Fibroblast of lung (primary cell): Measurements from ENCODE around the gene ABITRAM. TPM values are rescaled to one million over a fixed set of nuclear protein-coding genes. Genes with fewer than 3 reads are reported as not detected.

Experiments
- DNase-seq, 2 donors: peaks; one replicate each; pipeline versions ENCODE4 v3.0.0 to v3.0.0-alpha.2; 2010; ENCODE audit warnings: low read depth in 2 of 2
- H2AFZ ChIP-seq: 2 replicates; pipeline ENCODE4 v1.5.1; 2012; ENCODE audit warnings: low read length, control low read depth, inconsistent platforms
- H3K27ac ChIP-seq: 2 replicates; pipeline ENCODE4 v1.5.1; 2011; ENCODE audit warnings: low read length, control low read depth; ENCODE audit not compliant: insufficient read depth
- H3K27me3 ChIP-seq: 2 replicates; pipeline ENCODE4 v1.5.1; 2011; ENCODE audit warnings: mild to moderate bottlenecking, low read length; ENCODE audit not compliant: control insufficient read depth, insufficient read depth
- H3K36me3 ChIP-seq: 2 replicates; pipeline ENCODE4 v1.5.1; 2011; ENCODE audit warnings: low read length; ENCODE audit not compliant: control insufficient read depth, insufficient read depth
- H3K4me1 ChIP-seq: 2 replicates; pipeline ENCODE4 v1.5.1; 2011; ENCODE audit warnings: low read length; ENCODE audit not compliant: control insufficient read depth, insufficient read depth; ENCODE audit errors: extremely low read depth
- H3K4me2 ChIP-seq: 2 replicates; pipeline ENCODE4 v1.5.1; 2011; ENCODE audit warnings: low read length, control low read depth; ENCODE audit not compliant: insufficient read depth; ENCODE audit errors: extremely low read depth
- H3K4me3 ChIP-seq, 4 experiments: fragments of 200-600 bp in 1 of 4; sonication (generic) in 1 of 4; replicated peaks in 1 of 4; 2 replicates each; pipeline ENCODE4 v1.5.1; 2011 to 2016; ENCODE audit warnings: low read length in 4 of 4, low read depth in 3 of 4, mild to moderate bottlenecking in 3 of 4, control low read depth in 2 of 4, inconsistent platforms in 1 of 4, mixed read lengths in 1 of 4; ENCODE audit not compliant: insufficient read depth in 1 of 4; ENCODE audit errors: control extremely low read depth in 1 of 4
- H3K79me2 ChIP-seq: 2 replicates; pipeline ENCODE4 v1.5.1; 2012; ENCODE audit warnings: mild to moderate bottlenecking, low read length, inconsistent platforms; ENCODE audit not compliant: control insufficient read depth, insufficient read depth
- H3K9ac ChIP-seq: 2 replicates; pipeline ENCODE4 v1.5.1; 2011; ENCODE audit warnings: mild to moderate bottlenecking, low read length, control low read depth; ENCODE audit not compliant: insufficient read depth
- H3K9me3 ChIP-seq: 2 replicates; pipeline ENCODE4 v1.5.1; 2012; ENCODE audit warnings: low read depth, low read length; ENCODE audit not compliant: control insufficient read depth, insufficient read depth
- H4K20me1 ChIP-seq: 2 replicates; pipeline ENCODE4 v1.5.1; 2011; ENCODE audit warnings: low read length; ENCODE audit not compliant: control insufficient read depth, insufficient read depth; ENCODE audit errors: extremely low read depth
- EZH2 ChIP-seq: IDR thresholded peaks from 2 replicates; pipeline ENCODE4 v1.5.1; 2012; ENCODE audit warnings: low read length, control low read depth, mild to moderate bottlenecking; ENCODE audit errors: missing control alignments
- polyA plus RNA-seq, 2 donors: library from polyadenylated mRNA; depleted of rRNA in 1 of 2; stranded (reverse) in 1 of 2; unstranded in 1 of 2; fragments of >200 nt; gene quantifications; 2 replicates each; pipeline ENCODE4 v1.2.1, GENCODE V29; 2011 to 2012; ENCODE audit warnings: missing spikeins in 1 of 2
- total RNA-seq: library from RNA; depleted of rRNA; stranded (reverse); fragments of >200 nt; gene quantifications from 2 replicates; pipeline ENCODE4 v1.2.1, GENCODE V29; 2014
- TF ChIP-seq, protein P1 (sequence below), 2 donors: IDR thresholded peaks in 1 of 2; conservative IDR thresholded peaks in 1 of 2; 1 replicate in 1 of 2; 2 replicates in 1 of 2; pipeline ENCODE4 v1.5.1; 2011 to 2012; ENCODE audit warnings: low read length in 2 of 2, control low read depth in 1 of 2, inconsistent platforms in 1 of 2, low read depth in 1 of 2, mild to moderate bottlenecking in 1 of 2

The ABITRAM gene
- total and polyA plus RNA-seq, 2 donors (not counting 1 experiment from before 2014, with no cell fraction given): 8.8 to 24.8 TPM

DNA sequence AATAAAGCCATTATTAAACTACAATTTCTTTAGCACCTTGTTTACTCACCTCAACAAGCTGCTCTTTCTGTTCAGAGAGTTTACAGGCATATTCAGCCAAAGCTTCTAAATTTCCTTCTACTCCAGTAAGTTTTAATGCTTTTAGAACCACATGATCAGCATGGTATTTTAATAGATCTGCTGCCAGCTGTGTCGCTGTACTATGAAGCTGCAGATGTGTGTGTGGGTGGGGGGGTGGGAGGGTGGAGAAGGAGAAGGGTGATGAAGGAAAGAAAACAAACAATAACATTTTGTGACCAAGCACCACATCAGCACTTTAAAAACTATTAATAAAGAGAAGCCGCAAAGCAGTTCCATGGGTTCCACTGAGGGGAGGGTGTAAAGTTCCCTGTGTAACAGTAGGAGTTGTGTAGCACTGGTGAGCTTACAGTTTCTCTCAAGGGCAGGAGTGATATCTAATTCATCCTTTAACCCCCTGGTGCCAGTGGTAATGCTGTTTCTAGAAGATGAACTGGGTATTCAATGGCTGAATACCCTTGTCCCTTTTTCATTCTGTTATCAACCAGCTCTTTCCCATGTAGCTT lies 38.5 kb downstream of the ABITRAM start:
- Histone ChIP-seq H3K9ac (no peak overlapping the region), H3K9me3 (no peaks in the 10 kb centered on the region), H3K27ac (no peak overlapping the region), H3K27me3 (no peaks in the 10 kb centered on the region), H3K4me1 (peaks cover 2% of the 10 kb centered on the region), H3K79me2 (no peaks in the 10 kb centered on the region), H3K4me3 (no peak overlapping the region), H2AFZ (no peak overlapping the region), H3K4me2 (no peak overlapping the region), H3K36me3 (peaks cover 12% of the 10 kb centered on the region), H4K20me1 (no peaks in the 10 kb centered on the region)
- TF ChIP-seq, protein P1, sequence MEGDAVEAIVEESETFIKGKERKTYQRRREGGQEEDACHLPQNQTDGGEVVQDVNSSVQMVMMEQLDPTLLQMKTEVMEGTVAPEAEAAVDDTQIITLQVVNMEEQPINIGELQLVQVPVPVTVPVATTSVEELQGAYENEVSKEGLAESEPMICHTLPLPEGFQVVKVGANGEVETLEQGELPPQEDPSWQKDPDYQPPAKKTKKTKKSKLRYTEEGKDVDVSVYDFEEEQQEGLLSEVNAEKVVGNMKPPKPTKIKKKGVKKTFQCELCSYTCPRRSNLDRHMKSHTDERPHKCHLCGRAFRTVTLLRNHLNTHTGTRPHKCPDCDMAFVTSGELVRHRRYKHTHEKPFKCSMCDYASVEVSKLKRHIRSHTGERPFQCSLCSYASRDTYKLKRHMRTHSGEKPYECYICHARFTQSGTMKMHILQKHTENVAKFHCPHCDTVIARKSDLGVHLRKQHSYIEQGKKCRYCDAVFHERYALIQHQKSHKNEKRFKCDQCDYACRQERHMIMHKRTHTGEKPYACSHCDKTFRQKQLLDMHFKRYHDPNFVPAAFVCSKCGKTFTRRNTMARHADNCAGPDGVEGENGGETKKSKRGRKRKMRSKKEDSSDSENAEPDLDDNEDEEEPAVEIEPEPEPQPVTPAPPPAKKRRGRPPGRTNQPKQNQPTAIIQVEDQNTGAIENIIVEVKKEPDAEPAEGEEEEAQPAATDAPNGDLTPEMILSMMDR (conservative IDR thresholded peaks at IDR 0.05 in 1 of 2, IDR thresholded peaks at IDR 0.05 in 1 of 2; ENCODE audit: low read depth in 1 of 2, low read length in 2 of 2): no peak
- TF ChIP-seq EZH2: no peak
- peak; percentile 37 to 56 for DNase-seq

DNA sequence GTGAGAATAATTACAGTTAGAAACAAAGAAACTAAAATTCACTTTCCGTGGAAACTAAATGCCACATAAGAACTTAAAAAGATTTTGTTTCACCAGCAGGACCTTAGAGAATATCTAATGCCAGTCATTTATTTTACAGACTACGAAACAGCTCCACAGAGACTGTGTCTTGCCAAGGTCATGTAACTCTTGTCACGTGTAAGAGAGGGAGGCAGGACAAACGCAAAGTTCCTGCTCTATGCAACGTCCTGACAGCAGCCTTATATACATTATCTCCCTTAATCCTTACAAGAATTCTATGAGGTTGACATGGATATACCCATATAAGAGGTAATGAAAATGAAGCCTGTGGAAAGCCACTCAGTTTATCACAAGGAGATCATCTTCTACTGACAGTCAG lies 39.7 kb downstream of the ABITRAM start:
- H3K4me1 ChIP-seq: peaks cover 2% of the 10 kb centered on the region
- H3K27ac ChIP-seq: no peak overlapping the region
- no peaks in the 10 kb centered on the region for H3K9me3 ChIP-seq
- TF ChIP-seq, protein P1 (conservative IDR thresholded peaks at IDR 0.05 in 1 of 2, IDR thresholded peaks at IDR 0.05 in 1 of 2; ENCODE audit: low read depth in 1 of 2, low read length in 2 of 2): no peak
- TF ChIP-seq EZH2: no peak
- no peak overlapping the region for H3K4me2 ChIP-seq
- no peaks in the 10 kb centered on the region for H3K27me3 ChIP-seq
- no peak overlapping the region for H3K9ac ChIP-seq
- H4K20me1 ChIP-seq: no peaks in the 10 kb centered on the region
- peak in 1 of 2 donors; percentile 38 for DNase-seq
- no peak overlapping the region for H3K4me3 ChIP-seq
- no peaks in the 10 kb centered on the region for H3K79me2 ChIP-seq
- H3K36me3 ChIP-seq: peaks cover 14% of the 10 kb centered on the region
- H2AFZ ChIP-seq: no peak overlapping the region

DNA sequence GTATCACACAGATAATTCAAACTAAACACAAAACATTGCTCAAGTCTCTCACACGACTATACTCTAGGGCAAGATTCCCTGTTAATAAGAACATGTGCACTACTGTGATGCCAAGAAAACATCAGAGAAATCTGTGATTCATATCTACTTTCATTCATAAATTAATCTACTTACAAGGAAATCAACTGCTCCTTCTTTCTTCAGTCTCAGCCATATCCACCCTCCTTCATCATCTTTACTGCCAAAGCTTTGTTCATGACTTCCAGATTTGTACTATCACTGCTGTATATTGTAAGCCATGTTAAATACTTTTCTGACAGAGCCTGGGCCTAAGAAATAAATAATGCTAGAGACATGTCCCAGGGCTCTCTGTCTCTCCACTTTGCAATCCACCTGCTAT lies 44.0 kb downstream of the ABITRAM start:
- Histone ChIP-seq H3K4me2 (no peak overlapping the region), H3K27me3 (no peaks in the 10 kb centered on the region), H3K79me2 (no peaks in the 10 kb centered on the region), H3K27ac (no peak overlapping the region), H2AFZ (no peak overlapping the region), H3K9me3 (no peaks in the 10 kb centered on the region), H4K20me1 (no peaks in the 10 kb centered on the region), H3K4me3 (no peak overlapping the region), H3K4me1 (no peaks in the 10 kb centered on the region), H3K9ac (no peak overlapping the region), H3K36me3 (peaks cover 12% of the 10 kb centered on the region)
- DNase-seq: peak in 1 of 2 donors; percentile 37
- TF ChIP-seq, protein P1 (conservative IDR thresholded peaks at IDR 0.05 in 1 of 2, IDR thresholded peaks at IDR 0.05 in 1 of 2; ENCODE audit: low read depth in 1 of 2, low read length in 2 of 2): no peak
- TF ChIP-seq EZH2: no peak
